ENCODE data around the gene CTSW.

CTSW gene

GRCh38 chr11:65883058-65883761 lies 3.6 kb downstream of the CTSW start:
- H3K27me3 ChIP-seq (ENCODE audit: control insufficient read depth, insufficient read depth, low read length), result no peaks in the 10 kb centered on the region
- no peak overlapping the region for H3K4me2 ChIP-seq (ENCODE audit: low read length)
- H3K36me3 ChIP-seq (ENCODE audit: control insufficient read depth, insufficient read depth, low read length), result no peaks in the 10 kb centered on the region
- H2AFZ ChIP-seq, result no peak overlapping the region
- H3K4me1 ChIP-seq, result peaks cover 5% of the 10 kb centered on the region
- H3K9me3 ChIP-seq (ENCODE audit: control insufficient read depth, low read length), result no peaks in the 10 kb centered on the region
- no peak overlapping the region for H3K9ac ChIP-seq
- TF ChIP-seq CTCF (IDR thresholded peaks at IDR 0.05), result no peak
- no peaks in the 10 kb centered on the region for H3K79me2 ChIP-seq
- H3K27ac ChIP-seq, result no peak overlapping the region
- no peak overlapping the region for H3K4me3 ChIP-seq (ENCODE audit: low read depth, low read length)

GRCh38 chr11:65883786-65884715 lies 4.4 kb downstream of the CTSW start:
- H3K4me1 ChIP-seq, result peaks cover 5% of the 10 kb centered on the region
- no peak overlapping the region for H3K9ac ChIP-seq
- no peak overlapping the region for H3K27ac ChIP-seq
- H3K9me3 ChIP-seq (ENCODE audit: control insufficient read depth, low read length), result no peaks in the 10 kb centered on the region
- TF ChIP-seq CTCF (IDR thresholded peaks at IDR 0.05), result no peak
- H3K4me2 ChIP-seq (ENCODE audit: low read length), result no peak overlapping the region
- H3K4me3 ChIP-seq (ENCODE audit: low read depth, low read length), result no peak overlapping the region
- no peak overlapping the region for H2AFZ ChIP-seq
- no peaks in the 10 kb centered on the region for H3K27me3 ChIP-seq (ENCODE audit: control insufficient read depth, insufficient read depth, low read length)
- H3K36me3 ChIP-seq (ENCODE audit: control insufficient read depth, insufficient read depth, low read length), result no peaks in the 10 kb centered on the region
- H3K79me2 ChIP-seq, result no peaks in the 10 kb centered on the region

DNA sequence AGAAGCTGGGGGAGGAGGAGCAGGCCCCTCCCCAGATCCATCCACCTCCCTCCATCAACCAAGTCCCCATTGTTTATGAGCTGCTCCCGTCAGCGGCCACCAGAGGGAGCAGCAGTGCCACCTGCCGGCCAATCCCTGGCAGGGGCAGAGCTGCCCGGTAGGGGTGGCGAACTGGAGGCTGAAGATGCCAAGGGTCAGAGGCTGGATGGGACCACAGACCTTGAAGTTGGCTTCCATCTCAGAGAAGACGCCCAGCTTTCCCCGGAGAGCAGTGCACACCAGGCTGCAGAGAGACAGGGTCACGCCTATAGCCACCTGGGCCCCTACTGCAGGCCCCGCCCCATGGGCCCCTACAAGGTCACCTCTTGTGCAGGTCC lies 5.1 kb downstream of the CTSW start:
- Histone ChIP-seq H3K27ac (no peak overlapping the region), H3K4me2 (ENCODE audit: low read length) (no peak overlapping the region), H3K9ac (no peak overlapping the region), H3K36me3 (ENCODE audit: control insufficient read depth, insufficient read depth, low read length) (no peaks in the 10 kb centered on the region), H3K27me3 (ENCODE audit: control insufficient read depth, insufficient read depth, low read length) (no peaks in the 10 kb centered on the region), H3K9me3 (ENCODE audit: control insufficient read depth, low read length) (no peaks in the 10 kb centered on the region), H3K79me2 (no peaks in the 10 kb centered on the region), H2AFZ (no peak overlapping the region), H3K4me1 (peaks cover 5% of the 10 kb centered on the region), H3K4me3 (ENCODE audit: low read depth, low read length) (no peak overlapping the region)
- TF ChIP-seq CTCF (IDR thresholded peaks at IDR 0.05), result peak; percentile 90

DNA sequence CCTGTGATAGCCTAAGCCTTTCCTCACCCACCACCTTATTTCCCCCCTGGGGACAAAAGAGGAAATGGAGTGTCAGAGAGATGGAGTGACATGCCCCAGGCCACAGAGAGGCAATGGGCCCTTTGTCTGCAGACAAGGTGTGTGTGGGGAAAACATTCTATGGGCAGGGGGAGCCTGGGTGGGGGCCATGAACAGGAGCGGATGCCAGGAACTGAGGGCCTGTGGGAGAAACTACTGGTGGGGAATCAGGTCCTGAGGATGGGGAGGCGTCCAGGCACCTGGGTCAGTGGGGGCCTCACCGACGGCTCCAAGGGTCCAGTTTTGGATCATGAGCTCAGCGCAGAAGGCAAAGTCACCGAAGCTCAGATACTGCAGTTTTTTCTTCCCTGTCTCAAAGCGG lies 5.6 kb downstream of the CTSW start:
- no peaks in the 10 kb centered on the region for H3K9me3 ChIP-seq (ENCODE audit: control insufficient read depth, low read length)
- H3K27ac ChIP-seq, result no peak overlapping the region
- H2AFZ ChIP-seq, result no peak overlapping the region
- no peaks in the 10 kb centered on the region for H3K79me2 ChIP-seq
- no peaks in the 10 kb centered on the region for H3K36me3 ChIP-seq (ENCODE audit: control insufficient read depth, insufficient read depth, low read length)
- H3K4me2 ChIP-seq (ENCODE audit: low read length), result no peak overlapping the region
- peaks cover 8% of the 10 kb centered on the region for H3K4me1 ChIP-seq
- no peak overlapping the region for H3K4me3 ChIP-seq (ENCODE audit: low read depth, low read length)
- no peak for TF ChIP-seq CTCF (IDR thresholded peaks at IDR 0.05)
- H3K27me3 ChIP-seq (ENCODE audit: control insufficient read depth, insufficient read depth, low read length), result no peaks in the 10 kb centered on the region
- H3K9ac ChIP-seq, result no peak overlapping the region
